Measurements from ENCODE around the gene GPR62.

DNA sequence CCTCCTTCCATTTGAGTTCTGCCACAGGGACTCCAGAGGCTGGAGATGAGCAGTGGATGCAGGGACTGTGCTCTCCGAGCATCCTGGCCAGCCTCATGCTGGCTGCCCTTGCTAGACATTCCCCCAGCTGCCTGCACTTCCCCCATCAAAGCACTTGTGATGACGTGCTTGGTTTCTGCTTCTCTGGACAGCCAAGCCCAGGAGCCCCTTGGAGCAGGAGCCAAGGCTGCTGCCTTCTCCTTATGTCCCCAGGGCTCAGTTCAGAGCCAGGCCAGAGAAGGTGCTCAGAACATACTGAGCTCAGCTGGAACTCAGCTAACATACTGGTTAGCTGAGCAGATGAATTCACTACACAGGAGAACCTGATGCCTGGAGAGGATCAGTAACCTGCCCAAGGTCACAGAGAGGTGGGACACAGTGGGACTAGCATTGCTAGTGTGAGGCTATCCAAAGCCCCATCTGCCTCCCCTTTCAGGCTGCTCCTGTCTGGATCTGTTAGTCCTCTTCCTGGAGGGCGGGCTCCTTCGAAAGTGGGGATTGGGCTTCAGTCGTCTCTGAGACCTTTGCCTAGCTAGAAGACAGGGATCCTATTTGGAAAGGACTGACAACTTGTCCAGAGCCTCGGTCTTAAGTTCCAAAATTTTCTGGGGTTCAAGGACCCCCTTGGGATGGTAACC lies 7.8 kb downstream of the GPR62 start:
- TF ChIP-seq, protein P1, sequence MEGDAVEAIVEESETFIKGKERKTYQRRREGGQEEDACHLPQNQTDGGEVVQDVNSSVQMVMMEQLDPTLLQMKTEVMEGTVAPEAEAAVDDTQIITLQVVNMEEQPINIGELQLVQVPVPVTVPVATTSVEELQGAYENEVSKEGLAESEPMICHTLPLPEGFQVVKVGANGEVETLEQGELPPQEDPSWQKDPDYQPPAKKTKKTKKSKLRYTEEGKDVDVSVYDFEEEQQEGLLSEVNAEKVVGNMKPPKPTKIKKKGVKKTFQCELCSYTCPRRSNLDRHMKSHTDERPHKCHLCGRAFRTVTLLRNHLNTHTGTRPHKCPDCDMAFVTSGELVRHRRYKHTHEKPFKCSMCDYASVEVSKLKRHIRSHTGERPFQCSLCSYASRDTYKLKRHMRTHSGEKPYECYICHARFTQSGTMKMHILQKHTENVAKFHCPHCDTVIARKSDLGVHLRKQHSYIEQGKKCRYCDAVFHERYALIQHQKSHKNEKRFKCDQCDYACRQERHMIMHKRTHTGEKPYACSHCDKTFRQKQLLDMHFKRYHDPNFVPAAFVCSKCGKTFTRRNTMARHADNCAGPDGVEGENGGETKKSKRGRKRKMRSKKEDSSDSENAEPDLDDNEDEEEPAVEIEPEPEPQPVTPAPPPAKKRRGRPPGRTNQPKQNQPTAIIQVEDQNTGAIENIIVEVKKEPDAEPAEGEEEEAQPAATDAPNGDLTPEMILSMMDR (conservative IDR thresholded peaks at IDR 0.05; ENCODE audit: low read depth, low read length), result no peak
- TF ChIP-seq EZH2phosphoT487 (IDR thresholded peaks at IDR 0.05; ENCODE audit: borderline replicate concordance, low read length), result no peak
